Left lung (tissue), 10 donors: Measurements from ENCODE around the gene HAGHL. TPM values are rescaled to one million over a fixed set of nuclear protein-coding genes. Genes with fewer than 3 reads are reported as not detected.

Source experiments
- ATAC-seq: fragments of 200-7000 bp; cut with Tn5 transposase; one replicate; pipeline ENCODE4 v1.9.1; 2020; ENCODE audit warnings: moderate library complexity
- DNase-seq, 4 donors: peaks; one replicate each; pipeline ENCODE4 v3.0.0-alpha.2; 2013 to 2020
- H3K27ac ChIP-seq, 2 donors: fragments of 200-600 bp; sonication (generic) in 1 of 2; one replicate each; pipeline versions ENCODE4 v1.5.0 to v1.8.0; 2020 to 2021
- H3K27me3 ChIP-seq, 2 donors: fragments of 200-600 bp; sonication (generic) in 1 of 2; one replicate each; pipeline versions ENCODE4 v1.5.0 to v1.8.0; 2020 to 2021
- H3K36me3 ChIP-seq, 2 donors: fragments of 200-600 bp; sonication (generic) in 1 of 2; one replicate each; pipeline versions ENCODE4 v1.5.0 to v1.8.0; 2020 to 2021
- H3K4me1 ChIP-seq, 2 donors: fragments of 200-600 bp; one replicate each; pipeline ENCODE4 v1.8.0; 2021
- H3K4me3 ChIP-seq, 2 donors: fragments of 200-600 bp; sonication (generic) in 1 of 2; one replicate each; pipeline versions ENCODE4 v1.5.0 to v1.8.0; 2020 to 2021; ENCODE audit warnings: mild to moderate bottlenecking in 1 of 2
- H3K9me3 ChIP-seq, 2 donors: fragments of 200-600 bp; sonication (generic) in 1 of 2; one replicate each; pipeline versions ENCODE4 v1.5.0 to v1.8.0; 2020 to 2021
- intact Hi-C, 2 donors: fragments of 100-400 bp; cut with DNase I; formaldehyde crosslinking; loops; one replicate each; pipeline versions ENCODE4 v1.11.2 to v1.14.2; 2022
- polyA plus RNA-seq, 6 donors: library from polyadenylated mRNA; unstranded; fragments of 120-200 nt; gene quantifications; one replicate each; pipeline ENCODE4 v1.2.1, GENCODE V29; 2013; ENCODE audit not compliant: insufficient read length in 6 of 6
- total RNA-seq, 2 donors: library from RNA; stranded (reverse); fragmentation: NEBNext Ultra II Directional; extraction: Animal tissue kit (Norgen Biotek cat#: 25700); gene quantifications; one replicate each; pipeline ENCODE4 v1.2.1, GENCODE V29; 2021
- TF ChIP-seq, protein P1 (sequence below), 2 donors: fragments of 200-600 bp; sonication (generic) in 1 of 2; IDR thresholded peaks; one replicate each; pipeline versions ENCODE4 v1.5.0 to v1.8.0; 2021; ENCODE audit warnings: antibody characterized with exemption in 2 of 2
- donor health status: DM: no; HTN: yes; CAD: no.
- donor health status: DM: no; HTN: no; CAD: no.

The HAGHL gene
- total and polyA plus RNA-seq, 8 donors: 2.4 to 9.9 (median 4.4) TPM

DNA sequence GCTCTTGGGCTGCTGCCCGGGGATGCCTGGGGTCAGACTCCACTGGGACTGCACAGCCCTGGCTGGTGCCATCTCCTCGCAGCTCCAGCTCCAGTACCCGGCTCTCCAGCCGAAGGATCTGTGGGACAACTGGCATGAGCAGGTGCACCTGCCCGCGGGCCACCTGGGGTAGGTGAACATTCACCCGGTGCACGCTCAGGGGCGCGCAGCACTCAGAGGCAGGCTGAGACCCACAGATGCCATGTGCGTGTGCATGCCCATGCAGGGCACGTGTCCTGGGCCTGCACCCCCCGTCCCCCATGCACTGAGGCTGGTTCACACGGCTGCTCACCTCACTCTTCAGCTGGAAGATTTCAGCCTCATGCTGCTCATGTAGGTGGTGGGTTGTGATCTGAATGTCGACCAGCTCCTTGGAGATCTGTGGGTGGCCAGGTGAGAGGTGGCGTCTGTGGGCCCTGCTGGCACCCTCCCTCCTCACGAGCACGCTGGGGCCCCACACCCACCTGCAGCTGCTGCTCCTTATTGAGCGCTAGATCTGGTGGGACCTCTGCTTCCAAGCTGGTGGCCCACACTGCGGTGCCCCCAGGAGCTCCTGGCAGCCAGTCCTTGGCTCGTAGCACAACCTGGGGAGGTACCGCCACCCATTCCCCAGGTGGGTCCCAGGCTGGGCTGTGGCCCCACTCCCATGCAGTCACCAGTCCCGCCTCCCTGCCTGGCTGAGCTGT lies 1.3 kb upstream of the HAGHL start:
- H3K27me3 ChIP-seq: peaks cover 0 to 45% of the 10 kb centered on the region in 2 donors
- TF ChIP-seq, protein P1, sequence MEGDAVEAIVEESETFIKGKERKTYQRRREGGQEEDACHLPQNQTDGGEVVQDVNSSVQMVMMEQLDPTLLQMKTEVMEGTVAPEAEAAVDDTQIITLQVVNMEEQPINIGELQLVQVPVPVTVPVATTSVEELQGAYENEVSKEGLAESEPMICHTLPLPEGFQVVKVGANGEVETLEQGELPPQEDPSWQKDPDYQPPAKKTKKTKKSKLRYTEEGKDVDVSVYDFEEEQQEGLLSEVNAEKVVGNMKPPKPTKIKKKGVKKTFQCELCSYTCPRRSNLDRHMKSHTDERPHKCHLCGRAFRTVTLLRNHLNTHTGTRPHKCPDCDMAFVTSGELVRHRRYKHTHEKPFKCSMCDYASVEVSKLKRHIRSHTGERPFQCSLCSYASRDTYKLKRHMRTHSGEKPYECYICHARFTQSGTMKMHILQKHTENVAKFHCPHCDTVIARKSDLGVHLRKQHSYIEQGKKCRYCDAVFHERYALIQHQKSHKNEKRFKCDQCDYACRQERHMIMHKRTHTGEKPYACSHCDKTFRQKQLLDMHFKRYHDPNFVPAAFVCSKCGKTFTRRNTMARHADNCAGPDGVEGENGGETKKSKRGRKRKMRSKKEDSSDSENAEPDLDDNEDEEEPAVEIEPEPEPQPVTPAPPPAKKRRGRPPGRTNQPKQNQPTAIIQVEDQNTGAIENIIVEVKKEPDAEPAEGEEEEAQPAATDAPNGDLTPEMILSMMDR (IDR thresholded peaks at IDR 0.05): no peak
- no peak for ATAC-seq
- peak overlapping the region in 1 of 2 donors; percentile 49 for H3K4me3 ChIP-seq
- intact Hi-C loops: no loop called here
- DNase-seq: no peak
- H3K27ac ChIP-seq: no peak overlapping the region
- no peaks in the 10 kb centered on the region for H3K9me3 ChIP-seq
- peaks cover 12 to 42% of the 10 kb centered on the region in 2 donors for H3K4me1 ChIP-seq
- H3K36me3 ChIP-seq: peaks cover 0 to 13% of the 10 kb centered on the region in 2 donors

DNA sequence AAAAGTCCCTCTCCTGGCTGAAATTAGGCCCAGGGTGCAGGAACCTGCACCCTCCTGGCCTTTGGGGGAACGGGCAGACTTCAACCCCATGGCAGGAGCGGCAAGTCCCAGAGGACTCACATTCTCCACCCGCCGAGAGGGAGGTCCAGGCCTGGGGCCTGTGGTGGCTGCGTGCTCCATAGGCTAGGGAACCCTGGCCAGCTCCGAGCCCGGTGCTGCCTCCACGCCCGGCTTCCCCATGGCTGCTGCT lies 793 bp upstream of the HAGHL start:
- peaks cover 0 to 18% of the 10 kb centered on the region in 2 donors for H3K36me3 ChIP-seq
- no peaks in the 10 kb centered on the region for H3K9me3 ChIP-seq
- intact Hi-C loops: no loop called here
- no peak for DNase-seq
- H3K4me3 ChIP-seq: peak overlapping the region in 1 of 2 donors; percentile 49
- peaks cover 12 to 41% of the 10 kb centered on the region in 2 donors for H3K4me1 ChIP-seq
- ATAC-seq: no peak
- H3K27me3 ChIP-seq: peaks cover 0 to 45% of the 10 kb centered on the region in 2 donors
- TF ChIP-seq, protein P1 (IDR thresholded peaks at IDR 0.05): no peak
- H3K27ac ChIP-seq: no peak overlapping the region

DNA sequence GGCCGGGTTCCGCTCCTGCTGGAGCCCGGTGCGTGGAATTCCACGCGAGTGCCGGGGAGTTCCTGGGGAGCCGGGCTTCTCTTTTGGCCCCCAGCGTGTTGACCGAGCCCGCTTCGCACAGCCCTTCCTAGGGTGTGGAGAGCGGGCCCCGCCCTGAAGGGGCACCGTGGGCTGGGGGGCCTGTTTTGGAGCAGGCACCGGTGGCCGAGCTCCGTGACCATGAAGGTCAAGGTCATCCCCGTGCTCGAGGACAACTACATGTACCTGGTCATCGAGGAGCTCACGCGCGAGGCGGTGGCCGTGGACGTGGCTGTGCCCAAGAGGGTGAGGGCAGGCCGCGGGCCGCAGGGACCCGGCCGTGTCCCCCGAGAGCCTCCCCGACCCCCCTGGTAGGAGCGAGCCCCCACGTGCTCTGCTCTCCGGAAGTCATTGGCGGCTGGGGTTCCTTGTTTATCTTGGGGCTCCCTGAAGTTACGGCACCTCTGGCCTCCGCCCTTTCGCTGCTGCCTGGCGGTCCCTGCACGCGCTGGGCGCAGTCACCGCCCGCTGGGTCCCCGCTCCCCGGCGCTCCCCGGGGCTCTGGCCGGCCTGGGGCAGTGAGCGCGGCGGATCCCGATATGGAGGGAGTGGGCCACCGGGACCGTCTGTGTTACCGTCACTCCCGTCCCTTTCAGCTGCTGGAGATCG lies 528 bp downstream of the HAGHL start:
- Histone ChIP-seq H3K4me3 (peak overlapping the region; percentile 24 to 49), H3K4me1 (peaks cover 12 to 29% of the 10 kb centered on the region in 2 donors), H3K27ac (no peak overlapping the region), H3K27me3 (peaks cover 0 to 45% of the 10 kb centered on the region in 2 donors), H3K36me3 (peaks cover 0 to 28% of the 10 kb centered on the region in 2 donors), H3K9me3 (no peaks in the 10 kb centered on the region)
- DNase-seq (no peak), ATAC-seq (peak; percentile 8)
- TF ChIP-seq, protein P1 (IDR thresholded peaks at IDR 0.05): no peak
- intact Hi-C loops: no loop called here

DNA sequence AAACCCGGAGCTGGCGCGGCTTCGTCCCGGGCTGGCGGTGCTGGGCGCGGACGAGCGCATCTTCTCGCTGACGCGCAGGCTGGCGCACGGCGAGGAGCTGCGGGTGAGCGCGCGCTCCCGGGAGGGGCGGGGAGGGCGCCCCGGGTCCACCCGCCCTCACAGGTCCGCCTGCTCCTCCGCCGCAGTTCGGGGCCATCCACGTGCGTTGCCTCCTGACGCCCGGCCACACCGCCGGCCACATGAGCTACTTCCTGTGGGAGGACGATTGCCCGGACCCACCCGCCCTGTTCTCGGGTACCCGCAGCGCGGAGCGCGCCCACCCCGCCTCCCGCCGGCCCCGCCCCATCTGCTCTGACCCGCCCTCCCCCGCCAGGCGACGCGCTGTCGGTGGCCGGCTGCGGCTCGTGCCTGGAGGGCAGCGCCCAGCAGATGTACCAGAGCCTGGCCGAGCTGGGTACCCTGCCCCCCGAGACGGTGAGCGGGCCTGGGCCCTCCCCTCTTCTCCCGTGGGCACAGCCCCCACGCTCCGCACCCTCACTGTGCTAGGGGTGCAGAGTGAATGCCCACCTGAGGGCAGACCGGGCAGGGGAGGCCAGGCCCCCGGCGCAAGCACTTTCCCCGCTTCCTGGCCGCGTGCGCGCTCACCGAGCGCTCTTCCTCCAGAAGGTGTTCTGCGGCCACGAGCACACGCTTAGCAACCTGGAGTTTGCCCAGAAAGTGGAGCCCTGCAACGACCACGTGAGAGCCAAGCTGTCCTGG lies 1.4 kb downstream of the HAGHL start:
- Histone ChIP-seq H3K27ac (no peak overlapping the region), H3K4me1 (peaks cover 12 to 29% of the 10 kb centered on the region in 2 donors), H3K27me3 (peaks cover 0 to 45% of the 10 kb centered on the region in 2 donors), H3K9me3 (no peaks in the 10 kb centered on the region), H3K36me3 (peaks cover 0 to 36% of the 10 kb centered on the region in 2 donors), H3K4me3 (peak overlapping the region; percentile 24 to 49)
- TF ChIP-seq, protein P1 (IDR thresholded peaks at IDR 0.05): no peak
- ATAC-seq: peak; percentile 67
- DNase-seq: peak in 2 of 4 donors; percentile 82 to 88
- intact Hi-C loops: no loop called here
